GM19239 (cell line): Measurements from ENCODE around the gene SPATS2.
A peak's percentile ranks its signal among the peaks of the same experiment; 100 is the strongest.
"Not testable (repeated sequence)": the region's sequence is repeated elsewhere in the genome, so short reads cannot be mapped to it uniquely, and the experiment has no call there.

ENCODE experiments used
- DNase-seq: peaks from one replicate; pipeline ENCODE4 v3.0.0; 2011; ENCODE audit warnings: low spot score; ENCODE audit not compliant: insufficient read length
- FAIRE-seq: peaks from 2 replicates; lab custom pipeline; 2011; peaks lifted over from hg19 to GRCh38; lab: Jason Lieb, UNC

Gene SPATS2

DNA sequence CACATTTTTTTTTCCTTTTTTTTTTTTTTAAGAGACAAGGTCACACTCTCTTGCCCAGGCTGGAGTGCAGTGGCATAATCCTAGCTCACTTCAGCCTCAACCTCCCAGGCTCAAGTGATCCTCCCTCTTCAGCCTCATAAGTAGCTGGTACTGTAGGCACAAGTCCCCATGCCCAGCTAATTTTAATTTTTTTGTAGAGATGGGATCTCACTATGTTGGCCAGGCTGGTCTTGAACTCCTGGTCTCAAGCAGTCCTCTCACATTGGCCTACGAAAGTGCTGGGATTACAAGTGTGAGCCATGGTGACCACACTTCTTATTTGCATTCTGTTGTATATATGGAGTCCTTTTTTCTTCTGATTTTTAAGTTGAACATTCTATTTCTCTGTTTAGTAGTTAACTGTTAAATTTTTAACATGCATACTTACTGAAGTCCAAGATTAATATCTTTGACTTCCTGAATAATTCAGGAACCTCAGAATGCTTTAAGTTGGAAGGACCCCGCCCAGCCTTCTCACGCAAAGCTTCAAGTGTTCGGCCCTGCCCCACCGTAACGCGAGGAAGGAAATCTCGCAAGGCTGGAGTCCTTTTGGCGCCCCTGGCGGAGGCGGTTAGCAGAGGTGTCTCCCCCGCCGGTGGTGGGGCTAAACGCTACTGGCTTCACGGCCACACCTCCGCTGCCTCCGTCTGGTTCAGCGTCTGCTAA lies 21.6 kb downstream of the SPATS2 start:
- peak; percentile 76 for FAIRE-seq

DNA sequence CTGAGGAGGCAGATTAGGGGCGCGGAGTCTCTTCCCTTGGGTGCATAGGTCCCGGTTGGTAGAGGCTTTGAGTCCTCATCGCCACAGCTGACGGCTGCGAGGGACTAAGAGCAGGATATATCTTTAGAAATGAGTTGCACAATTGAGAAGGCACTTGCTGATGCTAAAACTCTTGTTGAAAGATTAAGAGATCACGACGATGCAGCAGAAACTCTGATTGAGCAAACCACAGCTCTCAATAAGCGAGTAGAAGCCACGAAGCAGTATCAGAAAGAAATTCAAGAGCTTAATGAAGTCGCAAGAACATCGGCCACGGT lies 22.1 kb downstream of the SPATS2 start:
- no peak for FAIRE-seq
- DNase-seq: no peak

More for the DNA sequence above, 21.6 kb downstream of the SPATS2 start:
- no peak for DNase-seq

DNA sequence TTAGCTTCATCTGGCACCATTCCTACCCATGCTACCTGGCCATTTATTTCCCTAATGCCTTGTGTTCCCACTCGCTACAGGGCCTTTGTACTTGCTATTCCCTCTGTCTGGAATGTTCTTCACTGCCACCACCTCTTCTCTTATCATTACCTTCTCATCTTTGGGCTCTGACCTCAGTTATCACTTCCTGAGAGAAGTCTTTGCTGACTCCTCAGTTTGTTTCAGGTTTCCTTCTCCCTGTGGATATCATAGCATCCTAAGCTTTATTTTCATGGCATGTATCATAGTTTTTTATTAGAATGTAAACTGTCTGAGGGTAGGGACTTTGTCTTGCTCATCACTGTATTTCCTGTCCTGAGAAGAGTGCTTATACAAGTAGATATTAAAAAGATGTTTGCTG lies 29.7 kb downstream of the SPATS2 start:
- no peak for FAIRE-seq
- no peak for DNase-seq

DNA sequence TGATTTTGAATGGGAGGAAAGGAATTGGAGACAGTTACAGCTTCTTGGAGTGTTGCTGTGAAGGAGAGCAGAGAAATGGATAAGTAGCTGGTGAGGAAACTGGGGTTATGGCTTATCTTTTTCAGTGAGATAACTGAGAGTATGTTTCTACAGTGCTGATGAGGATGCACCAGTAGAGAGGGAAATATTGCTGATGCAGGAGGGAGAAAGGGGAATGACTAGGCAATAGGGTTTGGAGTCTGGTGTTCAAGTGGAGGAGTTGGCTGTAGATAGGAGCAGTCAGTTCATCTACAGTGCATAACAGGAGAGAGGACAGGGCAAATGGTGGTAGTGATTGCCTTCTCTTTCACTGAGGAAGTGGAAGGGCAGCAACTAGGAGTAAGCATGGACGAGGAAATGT lies 33.0 kb downstream of the SPATS2 start:
- FAIRE-seq: no peak

DNA sequence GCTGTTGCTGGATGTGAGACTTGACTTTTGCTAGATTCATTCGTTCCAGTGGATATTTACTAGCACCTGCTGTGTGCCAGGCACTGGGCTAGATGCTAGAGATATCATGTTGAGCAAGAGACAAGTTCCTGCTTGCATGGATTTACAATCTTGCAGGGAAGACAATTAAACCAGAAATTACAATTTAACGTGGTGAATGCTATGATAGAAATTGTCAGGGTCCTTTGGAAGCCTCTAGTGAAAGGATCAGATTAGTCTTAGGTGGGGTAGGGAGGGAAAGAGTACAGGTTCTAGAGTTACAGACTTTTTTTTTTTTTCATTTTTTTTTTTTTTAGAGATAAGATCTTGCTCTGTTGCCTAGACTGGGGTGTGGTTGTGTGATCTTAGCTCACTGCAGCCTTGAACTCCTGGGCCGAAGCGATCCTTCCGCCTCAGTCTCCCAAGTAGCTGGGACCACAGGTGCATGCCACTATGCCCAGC lies 36.7 kb downstream of the SPATS2 start:
- DNase-seq (no peak), FAIRE-seq (no peak)

More for the DNA sequence above, 33.0 kb downstream of the SPATS2 start:
- no peak for DNase-seq

DNA sequence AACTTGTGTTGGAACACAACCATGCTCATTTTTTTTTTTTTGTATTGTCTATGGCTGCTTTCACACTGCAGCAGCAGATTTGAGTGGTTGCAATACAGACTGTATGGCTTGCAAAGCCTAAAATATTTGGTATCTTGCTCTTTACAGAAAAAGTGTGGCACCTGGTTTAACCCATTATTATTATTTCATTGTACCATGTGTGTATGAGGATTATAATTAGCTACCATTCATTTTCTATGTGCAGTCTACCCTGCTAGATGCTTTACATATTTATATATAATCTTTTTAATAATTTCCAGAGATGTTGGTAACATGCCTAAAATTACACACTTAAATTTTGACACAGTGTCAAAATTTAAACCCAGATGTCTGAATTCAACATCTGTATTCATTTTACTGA lies 37.7 kb downstream of the SPATS2 start:
- FAIRE-seq (no peak), DNase-seq (no peak)

DNA sequence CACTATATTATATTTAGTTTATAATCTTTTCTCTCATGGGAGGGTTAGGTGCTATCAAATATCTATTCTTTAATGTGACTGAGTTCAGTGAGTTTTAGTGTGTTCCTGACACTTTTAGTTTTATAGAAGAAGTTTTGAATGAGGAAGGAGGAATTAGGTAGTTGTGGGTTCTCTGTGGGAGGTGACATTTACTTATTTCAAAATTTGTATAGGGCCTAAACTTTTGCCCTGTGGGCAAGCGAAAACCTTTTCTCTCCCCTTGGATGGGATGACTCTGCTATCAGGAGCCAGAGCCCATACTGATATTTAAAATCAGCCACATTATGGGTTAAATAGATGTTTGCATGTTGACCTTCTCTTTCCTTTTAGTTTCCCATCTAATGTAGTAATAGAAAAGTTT lies 43.6 kb downstream of the SPATS2 start:
- no peak for DNase-seq
- FAIRE-seq: no peak

DNA sequence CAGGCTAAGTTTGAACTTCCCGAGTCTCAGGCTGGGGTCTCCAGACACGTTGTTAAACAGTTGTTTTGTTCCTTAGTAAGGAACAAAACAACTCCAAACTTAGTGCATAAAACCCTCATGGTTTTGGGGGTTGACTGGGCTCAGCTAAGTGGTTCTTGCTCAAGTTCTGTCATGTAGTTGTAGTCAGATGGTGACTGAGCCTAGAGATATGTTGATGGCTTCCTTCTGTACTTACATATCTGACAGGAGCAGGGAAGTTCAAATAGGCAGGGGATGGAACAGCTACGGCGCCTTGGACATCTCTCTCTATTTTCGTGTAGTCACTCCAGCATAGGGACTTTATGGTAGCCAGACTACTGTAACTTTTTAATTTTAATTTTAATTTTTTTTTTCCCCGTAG lies 45.7 kb downstream of the SPATS2 start:
- no peak for FAIRE-seq
- DNase-seq: no peak

DNA sequence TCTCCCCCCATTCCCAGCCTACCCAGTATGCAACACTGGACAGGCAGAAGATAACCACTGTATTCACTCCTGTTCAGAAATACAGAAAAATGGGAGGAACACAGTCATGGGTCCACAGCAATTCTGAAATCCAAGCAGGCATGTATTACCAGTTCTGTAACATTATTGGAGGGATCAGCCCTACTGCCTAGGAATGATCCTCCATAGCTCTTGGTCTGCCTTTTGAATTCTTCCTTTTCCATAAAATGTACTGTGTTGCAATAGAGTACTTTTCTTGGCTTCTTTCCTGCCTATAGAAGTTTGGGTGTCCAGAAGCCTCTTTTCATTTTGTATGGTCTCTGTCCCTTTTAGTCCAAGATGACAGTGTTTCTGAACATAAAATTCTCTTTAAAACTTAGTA lies 46.5 kb downstream of the SPATS2 start:
- DNase-seq (no peak), FAIRE-seq (no peak)

DNA sequence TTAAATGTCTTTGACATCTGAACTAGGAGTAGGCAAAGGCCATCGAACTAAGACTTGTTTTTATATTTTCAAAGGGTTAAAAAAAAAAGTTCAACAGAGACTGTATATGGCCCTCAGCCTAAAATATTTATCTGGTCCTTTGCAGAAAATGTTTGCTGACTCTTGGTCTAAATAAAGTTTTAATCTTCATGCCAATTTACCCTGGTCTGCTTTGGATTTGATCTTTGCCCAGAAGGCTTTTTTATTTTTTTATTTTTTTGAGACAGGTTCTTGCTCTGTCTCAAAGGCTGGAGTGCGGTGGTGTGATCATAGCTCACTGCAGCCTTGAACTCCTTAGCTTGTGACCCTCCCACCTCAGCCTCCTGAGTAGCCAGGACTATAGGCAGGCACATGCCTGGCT lies 47.1 kb downstream of the SPATS2 start:
- no peak for FAIRE-seq
- DNase-seq: no peak

DNA sequence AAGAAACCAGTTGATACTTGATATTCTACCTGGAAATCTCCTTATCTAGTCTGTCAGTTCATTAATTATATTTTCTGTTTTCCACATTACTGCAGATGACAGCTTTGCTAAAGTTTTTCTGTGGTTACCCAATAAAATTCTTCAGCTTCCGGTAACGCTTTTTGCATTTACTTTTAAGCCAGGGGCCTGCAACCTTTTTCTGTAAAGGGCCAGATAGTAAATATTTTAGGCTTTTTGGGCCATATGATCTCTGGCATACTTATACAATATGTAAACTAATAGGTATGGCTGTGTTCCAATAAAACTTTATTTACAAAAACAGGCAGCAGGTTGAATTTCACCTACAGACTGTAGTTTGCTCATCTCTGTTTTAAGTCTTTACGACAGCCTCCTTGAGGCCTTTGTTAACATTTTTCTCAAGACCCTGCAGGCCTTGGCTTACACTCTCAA lies 48.3 kb downstream of the SPATS2 start:
- no peak for DNase-seq
- no peak for FAIRE-seq

DNA sequence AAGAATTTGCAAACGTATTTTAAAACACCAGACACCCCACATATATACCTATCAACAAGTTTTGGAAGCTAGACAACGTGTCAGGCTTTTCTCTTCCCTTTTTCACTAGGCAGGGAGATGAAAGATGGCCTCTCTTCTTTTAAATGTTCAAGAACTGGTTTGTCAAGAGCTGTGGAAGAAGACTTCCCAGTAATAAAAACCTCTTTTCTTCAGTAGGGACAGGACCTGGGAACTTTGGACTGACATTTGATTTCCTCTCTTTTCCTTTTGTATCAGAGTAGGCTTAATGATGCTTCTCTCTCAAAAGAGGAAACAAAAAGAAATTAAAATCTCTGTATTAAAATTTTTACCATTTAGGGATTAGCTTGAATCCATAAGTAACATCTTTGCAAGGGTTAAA lies 49.6 kb downstream of the SPATS2 start:
- no peak for DNase-seq
- no peak for FAIRE-seq

DNA sequence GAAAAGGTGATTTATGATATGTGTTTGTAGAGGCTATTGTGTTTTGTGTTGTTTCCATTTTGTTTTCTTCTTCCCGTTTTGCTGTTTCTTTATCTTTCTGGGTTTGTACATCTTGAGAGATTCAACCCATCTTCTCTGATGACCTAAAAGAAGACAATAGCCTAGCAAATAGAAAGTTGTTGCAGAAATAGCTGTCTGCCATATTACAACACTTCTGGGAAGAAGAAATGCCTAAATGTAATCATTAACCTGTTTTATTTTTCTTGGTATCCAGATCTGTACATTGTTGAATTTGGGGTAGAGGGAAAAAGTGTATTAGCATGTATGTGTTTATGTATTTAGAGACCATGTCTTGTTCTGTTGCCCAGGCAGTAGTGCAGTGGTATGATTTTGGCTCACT lies 50.3 kb downstream of the SPATS2 start:
- DNase-seq (no peak), FAIRE-seq (no peak)

DNA sequence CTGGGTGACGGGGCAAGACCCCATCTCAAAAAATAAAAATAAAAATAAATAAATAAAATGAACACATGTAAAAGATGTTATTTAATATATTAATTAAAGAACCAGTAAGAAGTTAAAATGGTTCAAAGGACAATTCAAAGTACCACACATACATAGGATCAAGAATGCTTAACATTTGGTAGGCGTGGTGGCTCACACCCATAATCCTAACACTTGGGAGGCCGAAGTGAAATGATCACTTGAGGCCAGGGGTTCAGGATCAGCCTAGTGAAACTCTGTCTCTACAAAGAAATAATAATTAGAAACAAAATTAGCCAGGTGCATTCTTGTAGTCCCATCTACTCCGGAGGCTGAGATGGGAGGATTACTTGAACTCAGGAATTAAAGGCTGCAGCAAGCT lies 53.3 kb downstream of the SPATS2 start:
- no peak for FAIRE-seq

DNA sequence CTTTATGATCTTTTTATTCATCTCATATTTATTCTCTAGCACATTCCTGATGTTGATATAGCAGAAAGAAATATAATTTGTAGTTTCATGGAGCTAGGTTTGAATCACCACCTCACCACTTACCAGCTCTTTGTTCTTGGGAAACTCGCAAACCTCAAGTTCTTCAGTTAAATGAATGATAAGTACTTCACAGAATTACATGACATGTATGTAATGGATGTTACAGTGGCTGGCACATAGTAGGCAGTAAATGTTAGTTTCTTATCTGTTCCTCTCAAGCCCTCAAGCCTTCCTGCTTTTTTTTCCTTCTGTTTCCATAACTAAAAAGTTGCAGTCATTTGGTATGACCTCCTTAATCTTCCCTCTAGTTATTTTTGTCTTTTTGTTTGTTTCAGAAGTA lies 54.9 kb downstream of the SPATS2 start:
- DNase-seq (no peak), FAIRE-seq (no peak)

More for the DNA sequence above, 53.3 kb downstream of the SPATS2 start:
- DNase-seq: no peak

DNA sequence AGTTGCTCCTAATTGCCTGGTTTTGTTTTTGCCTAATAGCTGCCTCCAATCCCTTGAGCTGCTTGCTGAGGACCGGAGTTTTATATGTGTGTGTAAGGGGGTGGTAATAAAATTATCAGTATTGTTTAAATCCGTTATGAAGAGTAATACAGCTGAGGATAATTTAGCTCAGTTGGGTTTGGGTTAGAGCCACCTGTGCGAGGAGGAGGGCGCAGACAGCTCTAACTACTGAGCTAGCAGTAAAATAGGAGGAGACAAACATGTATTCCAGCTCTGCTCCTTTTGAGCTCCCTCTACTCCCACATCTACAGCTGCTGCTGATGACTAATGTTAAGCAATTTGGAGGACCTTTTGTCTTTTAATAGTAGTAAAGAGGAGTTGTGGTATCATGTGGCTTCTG lies 61.5 kb downstream of the SPATS2 start:
- DNase-seq (no peak), FAIRE-seq (peak; percentile 89)

DNA sequence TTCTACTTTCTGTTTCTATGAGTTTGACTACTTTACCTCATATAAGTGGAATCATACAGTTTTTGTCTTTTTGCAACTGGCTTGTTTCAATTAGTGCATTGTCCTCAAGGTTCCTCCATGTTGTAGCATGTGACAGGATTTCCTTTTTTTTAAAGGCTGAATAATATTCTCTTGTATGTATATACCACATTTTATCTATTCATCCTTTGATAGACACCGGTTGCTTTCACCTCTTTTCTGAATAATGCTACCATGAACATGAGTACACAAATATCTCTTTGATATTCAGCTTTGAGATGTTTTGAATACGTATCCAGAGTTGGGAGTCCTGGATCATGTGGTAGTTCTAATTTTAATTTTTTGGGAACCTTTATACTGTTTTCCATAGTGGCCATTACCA lies 65.4 kb downstream of the SPATS2 start:
- FAIRE-seq: no peak
- no peak for DNase-seq

DNA sequence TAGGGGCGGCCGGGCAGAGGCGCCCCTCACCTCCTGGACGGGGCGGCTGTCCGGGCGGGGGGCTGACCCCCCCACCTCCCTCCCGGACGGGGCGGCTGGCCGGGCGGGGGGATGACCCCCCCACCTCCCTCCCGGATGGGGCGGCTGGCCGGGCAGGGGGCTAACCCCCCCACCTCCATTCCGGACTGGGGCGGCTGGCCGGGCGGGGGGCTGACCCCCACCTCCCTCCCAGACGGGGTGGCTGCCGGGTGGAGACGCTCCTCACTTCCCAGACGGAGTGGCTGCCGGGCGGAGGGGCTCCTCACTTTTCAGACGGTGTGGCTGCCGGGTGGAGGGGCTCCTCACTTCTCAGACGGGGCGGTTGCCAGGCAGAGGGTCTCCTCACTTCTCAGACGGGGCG lies 69.5 kb downstream of the SPATS2 start:
- not testable (repeated sequence) for DNase-seq, FAIRE-seq

DNA sequence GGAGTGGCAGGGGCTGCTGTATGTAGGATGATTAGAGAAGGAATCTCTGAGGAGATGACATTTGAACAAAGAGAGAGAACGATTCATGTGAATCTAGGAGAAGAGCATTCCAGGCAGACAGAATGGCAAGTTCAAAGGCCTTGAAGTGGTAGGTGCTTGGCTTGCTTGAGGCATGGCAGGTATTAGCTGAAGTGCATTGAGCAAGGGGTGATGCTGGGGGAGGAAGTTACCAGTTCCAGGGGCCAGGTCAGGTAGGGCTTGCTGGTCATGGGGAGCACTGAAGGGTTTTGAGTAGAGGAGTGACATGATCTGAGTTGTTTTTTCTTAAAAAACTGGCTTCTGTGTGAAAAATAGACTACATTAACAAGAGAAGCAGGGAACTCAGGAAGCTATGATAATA lies 71.8 kb downstream of the SPATS2 start:
- DNase-seq (no peak), FAIRE-seq (no peak)

DNA sequence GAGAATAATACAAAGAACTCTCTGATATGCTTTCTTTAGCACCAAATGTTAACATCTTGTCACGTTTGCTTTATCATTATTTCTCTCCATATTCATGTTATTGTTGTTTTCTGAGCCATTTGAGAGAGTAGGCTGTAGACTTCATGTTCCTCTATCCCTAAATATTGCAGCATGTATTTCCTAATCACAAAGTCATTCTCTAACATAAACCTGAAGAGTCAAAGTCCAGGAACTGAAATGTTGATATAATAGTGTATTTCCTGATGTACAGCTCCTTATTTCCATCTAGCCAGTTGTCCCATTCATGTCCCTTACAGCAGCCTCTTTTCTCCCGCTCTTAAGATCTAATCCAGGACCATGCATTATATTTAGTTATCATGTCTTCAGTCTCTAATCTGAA lies 72.8 kb downstream of the SPATS2 start:
- DNase-seq (no peak), FAIRE-seq (no peak)

DNA sequence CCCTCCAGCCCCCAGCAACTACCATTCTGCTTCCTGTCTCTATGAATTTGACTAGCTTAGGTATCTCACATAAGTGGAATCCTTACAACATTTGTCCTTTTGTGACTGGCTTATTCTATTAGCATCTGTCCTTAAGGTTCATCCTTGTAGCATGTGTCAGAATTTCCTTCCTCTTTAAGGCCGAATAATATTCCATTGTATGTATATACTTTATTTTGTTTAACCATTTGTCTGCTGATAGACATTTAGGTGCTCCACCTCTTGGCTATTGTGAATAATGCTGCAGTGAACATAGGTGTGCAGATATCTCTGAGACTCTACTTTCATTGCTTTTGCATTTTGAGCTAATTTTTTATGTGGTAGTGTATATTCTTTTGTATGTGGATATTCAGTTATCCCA lies 75.7 kb downstream of the SPATS2 start:
- DNase-seq (no peak), FAIRE-seq (no peak)

DNA sequence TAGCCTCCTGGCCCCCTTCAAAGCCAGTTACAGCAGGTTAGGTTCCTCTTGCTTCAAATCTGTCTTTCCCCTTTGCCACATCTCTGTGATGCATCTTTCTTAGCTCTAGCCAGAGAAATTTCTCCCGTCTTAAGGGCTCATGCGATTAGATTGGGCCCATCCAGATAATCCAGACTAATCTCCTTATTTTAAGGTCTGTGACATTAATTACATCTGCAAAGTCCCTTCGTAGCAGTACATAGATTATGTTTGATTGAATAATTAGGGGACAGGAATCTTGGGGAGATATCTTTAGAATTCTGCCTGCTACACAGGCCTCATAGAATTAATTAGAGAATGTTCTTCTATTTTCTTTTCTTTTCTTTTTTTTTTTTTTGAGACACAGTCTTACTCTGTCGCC lies 79.3 kb downstream of the SPATS2 start:
- no peak for DNase-seq
- no peak for FAIRE-seq

DNA sequence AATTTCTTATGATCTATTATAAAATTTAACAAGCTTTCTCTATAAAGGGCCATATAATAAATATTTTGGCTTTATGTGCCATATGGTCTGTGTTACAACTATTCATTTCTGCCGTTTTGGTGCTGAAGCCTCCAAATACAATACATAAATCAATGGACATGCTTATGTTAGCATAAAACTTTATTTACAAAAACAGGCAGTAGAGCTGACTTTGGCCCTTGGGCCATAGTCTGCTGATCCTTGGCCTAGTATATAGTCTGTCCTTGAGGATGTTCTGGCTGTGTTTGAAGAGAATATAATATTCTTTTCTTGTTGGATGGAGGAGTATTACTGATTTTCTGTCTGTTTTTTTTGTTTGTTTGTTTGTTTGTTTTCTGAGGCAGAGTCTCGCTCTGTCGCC lies 81.6 kb downstream of the SPATS2 start:
- FAIRE-seq: no peak

More for the DNA sequence above, 81.6 kb downstream of the SPATS2 start:
- no peak for DNase-seq
